Stimulated activated CD8-positive, alpha-beta memory T cell treated with anti-CD3 and anti-CD28 coated beads, Interleukin-4, amount 100 ng/mL, for 24 hours (primary cell): ENCODE results near the gene C6orf163.
A peak's percentile ranks its signal among the peaks of the same experiment; 100 is the strongest.
"Not testable (repeated sequence)": the region's sequence is repeated elsewhere in the genome, so short reads cannot be mapped to it uniquely, and the experiment has no call there.

Experiments
- DNase-seq: peaks from one replicate; pipeline ENCODE4 v3.0.0-alpha.2; 2020; ENCODE audit warnings: low read depth

The C6orf163 gene

DNA sequence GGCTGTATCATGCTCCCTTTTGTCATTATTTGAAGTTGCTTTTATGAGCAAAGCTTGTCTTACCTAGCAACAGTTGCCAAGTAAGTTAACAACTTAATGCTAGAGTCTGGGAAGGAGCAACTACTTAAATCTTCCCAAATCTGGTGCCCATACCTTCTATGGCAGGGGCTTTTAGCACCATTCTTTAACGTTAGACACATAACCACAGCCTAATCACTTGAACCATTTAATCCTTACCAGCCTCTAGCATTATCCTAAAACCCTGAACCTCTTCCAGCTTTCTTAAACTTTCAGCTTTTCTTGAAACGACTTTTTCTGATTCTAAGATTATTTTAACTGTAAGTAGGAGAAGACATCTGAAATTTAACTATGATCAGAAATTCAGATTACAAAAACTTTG lies at the start of gene C6orf163:
Gene C6orf163, plus strand, starts transcription at position 83 of the 400 bp plus-strand sequence. Its CDS starts 287 bp downstream, at position 370.
- no peak for DNase-seq

DNA sequence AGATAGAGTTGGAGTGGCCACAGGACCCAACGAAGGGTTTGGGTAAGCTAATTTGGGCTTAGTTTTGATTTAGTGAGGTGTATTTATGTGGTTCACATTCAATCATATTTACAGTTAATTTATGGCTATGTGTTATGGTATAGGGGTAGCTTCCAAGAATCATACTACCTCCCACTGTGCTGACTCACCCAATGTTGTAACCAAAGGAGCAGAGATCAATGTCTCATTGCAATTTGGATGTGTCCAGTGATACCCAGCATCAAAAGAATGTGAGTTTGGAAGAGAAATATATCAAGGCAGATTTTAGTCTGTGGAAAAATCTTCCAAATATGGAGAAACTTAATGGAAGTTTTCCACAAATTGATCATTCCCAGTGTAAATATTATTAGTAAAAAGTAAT lies 47.5 kb upstream of the C6orf163 start:
- DNase-seq = no peak

DNA sequence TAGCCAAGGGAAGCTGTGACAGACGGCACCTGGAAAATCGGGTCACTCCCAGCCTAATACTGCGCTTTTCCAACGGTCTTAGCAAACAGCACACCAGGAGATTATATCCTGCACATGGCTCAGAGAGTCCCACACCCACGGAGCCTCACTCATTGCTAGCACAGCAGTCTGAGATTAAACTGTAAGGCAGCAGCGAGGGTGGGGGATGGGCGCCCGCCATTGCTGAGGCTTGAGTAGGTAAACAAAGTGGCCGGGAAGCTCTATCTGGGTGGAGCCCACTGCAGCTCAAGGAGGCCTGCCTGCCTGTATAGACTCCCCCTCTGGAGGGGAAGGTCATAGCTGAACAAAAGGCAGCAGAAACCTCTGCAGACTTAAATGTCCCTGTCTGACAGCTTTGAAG lies 43.3 kb upstream of the C6orf163 start:
- not testable (repeated sequence) for DNase-seq

DNA sequence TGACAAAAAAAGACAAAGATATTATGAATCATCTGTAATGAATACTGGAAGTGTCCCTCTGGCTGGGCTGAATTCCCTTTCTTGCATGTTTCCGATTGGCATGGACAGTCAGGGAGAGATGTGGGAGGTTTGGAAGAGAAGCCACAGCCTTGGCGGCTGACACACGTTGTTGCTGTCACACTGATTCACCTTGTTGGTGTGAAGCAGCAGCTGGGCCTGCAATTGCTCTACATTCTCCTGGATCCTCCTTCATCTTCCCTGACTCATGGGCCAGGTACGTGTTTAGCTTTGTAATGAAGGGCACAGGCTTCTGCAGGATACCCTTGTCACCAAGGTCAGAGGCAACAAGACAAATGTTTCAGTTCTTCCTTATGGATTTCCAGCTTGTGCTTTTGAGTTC lies 35.6 kb upstream of the C6orf163 start:
- no peak for DNase-seq

DNA sequence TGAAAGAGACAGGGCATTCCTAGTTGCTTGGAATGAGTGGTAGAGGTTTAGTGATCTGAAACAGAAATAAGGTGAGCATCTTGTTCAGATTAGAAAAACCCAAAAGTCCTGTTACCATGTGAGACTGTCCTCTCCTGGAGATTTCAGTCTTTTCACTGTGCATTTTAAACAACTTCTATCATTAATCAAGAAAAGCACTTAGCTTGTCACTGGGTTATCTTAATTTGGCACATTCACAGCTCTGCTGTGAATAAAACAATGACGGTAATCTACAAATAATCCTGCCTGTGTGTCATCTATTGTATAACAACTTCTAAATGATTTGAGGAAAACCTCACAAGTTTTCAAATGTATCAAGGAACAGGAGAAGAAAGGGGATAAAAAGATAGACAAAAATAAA lies 31.8 kb upstream of the C6orf163 start:
- no peak for DNase-seq

DNA sequence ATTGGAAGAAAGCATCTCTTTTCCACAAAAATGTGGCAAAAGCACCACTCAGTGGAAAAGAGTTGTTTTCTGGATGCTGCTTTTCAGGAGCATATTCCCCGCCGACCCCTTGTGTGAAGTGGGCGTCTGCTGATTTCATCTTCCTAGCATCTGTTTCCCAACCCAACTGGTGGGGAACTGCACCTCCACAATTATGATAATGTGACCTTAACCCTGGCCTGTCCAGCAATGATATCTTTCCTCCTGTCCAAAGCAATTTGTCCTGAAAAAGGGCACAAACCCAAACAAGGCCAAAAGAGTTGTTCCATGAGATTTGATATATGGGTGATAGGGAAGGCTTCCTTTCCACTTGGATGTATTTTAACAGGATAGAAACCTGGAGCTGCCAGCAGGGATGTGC lies 29.5 kb upstream of the C6orf163 start:
- no peak for DNase-seq

DNA sequence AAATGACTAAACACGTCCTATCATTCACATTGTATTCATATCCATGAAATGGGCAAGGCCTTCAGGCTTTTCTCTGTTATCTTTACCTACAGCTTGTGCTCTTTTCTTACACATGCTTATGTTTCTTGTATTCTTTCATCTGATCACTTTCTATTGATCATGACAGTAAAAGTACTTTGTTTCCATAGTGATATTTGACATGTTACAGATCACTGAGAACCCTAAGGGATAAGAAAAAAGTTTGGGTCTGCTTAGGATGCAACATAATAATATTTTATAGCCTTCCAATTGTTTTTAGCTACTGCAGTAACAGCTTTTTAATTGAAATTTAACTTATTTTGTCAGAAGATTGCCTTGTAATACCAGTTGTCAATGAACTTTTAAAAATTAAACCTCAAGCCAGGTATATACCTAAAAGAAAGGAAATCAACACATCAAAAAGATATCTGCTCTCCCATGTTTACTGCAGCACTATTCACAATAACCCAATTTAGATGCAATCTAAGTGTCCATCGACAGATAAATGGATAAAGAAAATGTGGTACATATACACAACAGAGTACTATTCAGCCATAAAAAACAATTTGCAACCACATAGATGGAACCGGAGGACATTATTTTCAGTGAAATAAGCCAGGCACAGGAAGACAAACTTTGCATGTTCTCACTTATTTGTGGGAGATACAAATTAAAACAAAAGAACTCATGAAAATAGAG lies 25.2 kb upstream of the C6orf163 start:
- no peak for DNase-seq

DNA sequence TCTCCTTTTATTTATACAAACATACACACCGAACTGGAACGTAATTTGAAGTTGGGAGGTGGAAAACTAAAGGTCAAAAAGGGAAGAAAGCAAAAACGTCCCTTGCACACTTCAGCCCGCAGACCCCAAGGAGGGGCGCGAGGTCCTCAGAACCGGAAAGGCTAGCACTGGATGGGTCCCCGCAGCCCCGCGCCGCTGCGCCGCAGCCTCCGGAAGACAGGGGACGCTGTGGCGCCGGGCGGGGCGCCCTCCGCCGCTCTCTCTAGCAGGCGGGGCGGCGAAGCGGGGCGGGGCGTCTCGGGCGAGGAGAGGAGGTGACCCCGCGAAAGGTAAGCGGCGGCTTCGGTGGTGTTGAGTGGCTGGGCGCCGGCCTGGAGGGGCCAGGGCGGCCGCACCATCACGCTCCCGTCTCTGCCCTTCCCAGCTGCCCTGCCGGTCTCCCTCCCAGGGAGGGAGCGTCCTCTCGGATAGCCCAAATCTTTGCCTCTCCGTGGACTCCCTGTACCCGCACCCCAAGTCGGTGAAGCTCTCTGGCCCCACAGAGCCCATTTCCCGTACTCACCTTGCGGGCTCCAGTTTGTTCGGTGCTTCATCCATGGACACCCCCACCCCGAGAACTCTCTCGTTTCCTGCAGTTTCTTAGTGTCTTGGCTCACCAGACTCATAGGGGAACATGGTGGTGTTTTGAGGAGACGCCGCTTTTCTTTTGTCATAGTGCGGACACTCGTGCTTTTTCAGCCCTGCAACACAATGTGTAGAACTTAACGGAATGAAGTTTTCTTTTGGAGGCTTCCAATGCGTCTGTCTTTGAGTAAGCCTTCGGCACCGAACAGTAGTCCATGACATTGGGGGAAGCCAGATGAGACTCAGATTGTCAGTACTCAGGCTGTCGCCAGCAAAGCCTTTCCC lies 22.1 kb upstream of the C6orf163 start, which contains the start of gene SMIM8:
Gene SMIM8, plus strand, starts transcription at position 285 of the 909 bp plus-strand sequence. CDS start 14,444 bp downstream, outside the sequence.
- DNase-seq = peak; percentile 83

DNA sequence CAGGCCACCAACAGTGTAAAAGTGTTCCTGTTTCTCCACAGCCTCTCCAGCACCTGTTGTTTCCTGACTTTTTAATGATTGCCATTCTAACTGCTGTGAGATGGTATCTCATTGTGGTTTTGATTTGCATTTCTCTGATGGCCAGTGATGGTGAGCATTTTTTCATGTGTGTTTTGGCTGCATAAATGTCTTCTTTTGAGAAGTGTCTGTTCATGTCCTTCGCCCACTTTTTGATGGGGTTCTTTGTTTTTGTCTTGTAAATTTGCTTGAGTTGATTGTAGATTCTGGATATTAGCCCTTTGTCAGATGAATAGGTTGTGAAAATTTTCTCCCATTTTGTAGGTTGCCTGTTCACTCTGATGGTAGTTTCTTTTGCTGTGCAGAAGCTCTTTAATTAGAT lies 20.7 kb upstream of the C6orf163 start:
- DNase-seq = not testable (repeated sequence)

DNA sequence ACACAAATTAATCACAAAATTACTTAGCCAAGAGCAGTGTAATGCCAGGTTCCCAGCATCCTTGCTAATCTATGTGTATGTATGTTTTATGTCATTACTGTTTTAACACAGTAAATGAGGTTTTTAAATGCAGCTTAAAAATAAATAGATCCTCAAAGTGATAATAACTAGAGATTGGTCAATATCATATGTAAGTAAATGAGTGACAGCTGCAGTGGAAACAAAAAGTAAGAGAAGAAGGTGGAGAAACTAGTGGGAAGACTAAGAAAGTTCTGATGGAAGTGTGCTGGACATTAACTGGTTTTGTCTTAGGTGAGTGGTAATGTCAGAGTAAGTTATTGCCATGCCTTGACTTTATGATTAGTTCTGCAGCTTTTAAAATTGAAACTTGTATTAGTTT lies 13.7 kb upstream of the C6orf163 start:
- DNase-seq = no peak

DNA sequence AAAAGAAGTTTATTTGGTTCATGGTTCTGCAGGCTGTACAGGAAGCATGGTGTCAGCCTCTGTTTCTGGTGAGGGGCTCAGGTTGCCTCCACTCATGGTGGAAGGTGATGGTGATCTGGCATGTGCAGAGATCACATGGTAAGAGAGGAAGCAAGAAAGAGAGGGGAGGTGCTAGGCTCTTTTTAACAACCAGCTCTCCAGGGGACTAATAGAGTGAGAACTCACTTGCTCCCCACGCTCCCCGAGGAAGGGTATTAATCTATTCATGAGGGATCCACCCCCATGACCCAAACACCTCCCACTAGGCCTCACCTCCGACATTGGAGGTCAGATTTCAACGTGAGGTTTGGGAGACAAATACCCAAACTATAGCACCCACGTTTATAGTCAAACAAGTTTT lies 11.6 kb upstream of the C6orf163 start:
- no peak for DNase-seq

DNA sequence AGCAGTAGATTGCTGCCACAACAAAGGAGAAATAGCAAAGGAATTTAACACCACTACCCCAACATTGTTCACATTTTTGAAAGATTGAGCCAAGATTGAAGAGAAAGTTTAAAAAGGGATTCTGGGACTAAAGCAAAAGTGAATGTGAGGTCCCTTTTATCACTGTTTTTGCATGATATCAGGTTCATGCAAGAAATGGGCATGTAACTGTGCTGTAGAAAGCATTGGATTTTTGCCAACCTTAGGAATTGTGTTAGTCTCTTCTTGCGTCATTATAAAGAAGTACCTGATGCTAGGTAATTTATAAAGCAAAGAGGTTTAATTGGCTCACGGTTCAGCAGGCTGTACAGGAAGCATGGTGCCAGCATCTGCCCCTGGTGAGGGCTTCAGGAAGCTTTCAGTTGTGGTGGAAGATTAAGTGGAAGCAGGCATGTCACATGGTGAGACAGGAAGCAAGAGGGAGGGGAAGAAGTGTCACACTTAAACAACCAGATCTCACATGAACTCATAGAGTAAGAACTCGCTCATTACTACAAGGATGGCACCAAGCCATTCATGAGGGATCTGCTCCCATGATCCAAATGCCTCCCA lies 10.9 kb upstream of the C6orf163 start:
- no peak for DNase-seq

DNA sequence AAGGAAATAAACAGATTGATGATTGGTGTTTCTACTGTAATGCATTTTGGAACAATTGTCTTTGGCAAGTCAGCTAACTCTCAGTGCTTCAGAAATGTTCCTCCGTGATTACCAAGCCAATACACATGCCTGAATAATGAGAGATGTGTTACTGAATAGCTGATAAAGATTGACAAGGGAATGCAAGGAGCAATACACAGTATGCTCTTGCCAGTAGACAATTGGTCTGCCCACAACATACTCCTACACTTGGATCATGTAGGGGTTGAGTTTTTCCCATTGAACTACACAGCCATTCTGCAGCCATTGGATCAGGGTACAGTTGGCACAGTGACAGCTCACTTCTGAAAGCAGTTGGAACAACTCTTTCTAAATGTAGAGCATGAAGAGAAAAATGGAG lies 9.9 kb upstream of the C6orf163 start:
- no peak for DNase-seq

DNA sequence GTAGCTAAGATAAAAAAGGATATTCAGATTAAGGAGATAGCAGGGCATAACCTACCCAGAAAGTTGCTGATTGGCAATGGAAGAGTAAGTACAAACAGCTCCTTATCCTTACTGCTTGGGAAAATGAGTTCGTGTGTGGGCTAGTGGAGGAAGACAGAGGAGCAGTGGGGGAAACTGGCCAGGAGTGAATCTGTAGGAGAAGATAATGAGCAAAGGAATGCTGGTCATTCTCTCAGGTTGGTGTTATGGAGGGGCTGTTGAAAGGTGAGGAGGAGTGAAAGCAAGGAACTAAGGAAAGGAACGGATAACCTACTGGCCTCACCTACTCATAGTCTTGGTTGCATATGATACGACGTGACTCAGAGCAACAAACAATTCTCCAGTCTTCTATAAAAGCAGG lies 8.2 kb upstream of the C6orf163 start:
- no peak for DNase-seq

DNA sequence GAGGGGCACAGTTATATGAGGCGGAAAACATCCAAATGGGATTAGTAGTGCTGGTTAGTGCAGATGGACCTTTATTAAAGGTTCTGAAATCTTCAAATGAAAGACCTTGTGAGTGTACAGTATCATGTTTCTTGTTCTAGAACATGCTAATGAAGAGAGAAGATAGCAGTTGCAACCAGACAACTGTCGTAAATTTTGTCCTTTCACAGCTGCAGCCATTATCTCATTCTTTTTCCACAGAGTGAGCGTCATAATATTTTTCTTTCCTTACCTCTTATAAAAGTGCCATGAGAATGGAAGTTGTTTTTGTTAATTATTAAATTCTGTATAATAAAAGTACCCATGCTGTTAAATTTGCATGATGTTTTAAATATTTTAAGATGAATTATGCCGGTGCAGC lies 4.4 kb upstream of the C6orf163 start:
- no peak for DNase-seq

DNA sequence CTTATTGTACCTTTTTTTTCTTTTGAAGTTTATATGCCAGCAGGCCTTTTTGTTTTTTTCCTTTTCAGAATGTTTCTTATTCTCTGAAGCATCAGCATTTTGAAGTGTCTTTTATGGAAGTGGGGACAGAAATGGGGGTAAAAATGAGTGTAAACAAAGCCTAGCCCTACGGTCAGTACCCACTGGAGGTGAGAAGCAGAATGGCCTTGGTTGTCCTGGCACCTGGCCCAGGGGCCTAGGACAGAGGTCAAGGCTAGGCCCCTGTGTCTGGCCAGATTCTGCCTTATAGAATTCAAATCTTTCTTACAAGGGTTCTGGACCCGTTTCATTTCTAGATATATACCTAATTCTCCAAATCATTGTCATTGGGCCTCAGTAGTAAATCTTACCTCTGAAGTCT lies 3.5 kb upstream of the C6orf163 start:
- no peak for DNase-seq

DNA sequence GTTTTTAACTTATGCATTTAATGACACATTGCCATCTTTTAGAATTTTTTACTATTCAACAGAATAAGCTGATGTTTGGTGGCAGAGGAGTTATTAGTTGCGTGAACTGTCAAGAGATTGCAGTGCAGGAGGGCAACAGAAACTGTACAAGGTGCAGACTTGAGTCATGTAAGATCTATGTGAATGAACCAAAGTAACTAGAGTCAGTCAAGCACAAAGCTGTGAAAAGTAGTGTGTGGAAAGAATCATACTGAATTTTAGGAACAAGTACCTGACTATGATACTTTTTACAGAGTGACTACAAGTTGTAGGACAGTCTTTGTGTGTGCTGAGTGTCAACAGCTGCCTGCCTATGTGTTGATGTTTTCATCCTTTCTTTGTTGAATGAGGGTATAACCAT lies 2.7 kb upstream of the C6orf163 start:
- DNase-seq = no peak

DNA sequence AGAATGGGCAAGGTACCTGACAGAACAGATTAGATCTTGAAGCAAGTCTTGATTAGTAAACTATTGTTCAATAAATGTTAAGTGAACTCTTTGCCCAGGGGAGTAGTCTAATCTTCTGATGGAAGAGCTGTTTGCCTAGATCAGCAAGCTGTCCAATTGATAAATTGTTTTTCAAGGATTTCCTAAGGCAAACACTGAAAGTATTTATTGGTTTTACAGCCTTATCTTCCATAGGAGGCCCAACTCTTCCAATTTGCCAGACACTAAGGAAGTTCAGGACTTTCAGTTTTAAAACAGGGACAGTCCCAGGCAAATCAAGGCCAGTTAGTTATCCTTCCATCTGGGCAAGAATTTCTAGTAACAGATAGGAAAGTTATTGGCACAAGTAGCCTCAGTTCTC lies 1.8 kb upstream of the C6orf163 start:
- no peak for DNase-seq

DNA sequence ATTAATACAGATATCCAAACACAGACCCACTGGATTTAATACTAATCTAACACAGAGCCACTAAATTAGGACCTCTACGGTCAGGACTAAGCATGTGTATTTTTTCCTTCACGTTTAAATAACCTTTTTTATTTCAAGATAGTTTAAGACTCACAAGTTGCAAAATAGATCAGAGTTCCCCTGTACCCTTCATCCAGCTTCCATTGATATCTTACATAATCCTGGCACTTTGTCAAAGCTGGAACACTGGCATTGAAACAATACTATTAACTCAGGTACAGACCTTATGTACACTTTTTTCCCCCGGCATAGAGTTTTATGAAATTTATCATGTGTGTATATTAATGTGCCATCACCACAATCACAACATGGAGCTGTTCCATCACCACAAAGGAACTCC lies 2.1 kb downstream of the C6orf163 start:
- no peak for DNase-seq

DNA sequence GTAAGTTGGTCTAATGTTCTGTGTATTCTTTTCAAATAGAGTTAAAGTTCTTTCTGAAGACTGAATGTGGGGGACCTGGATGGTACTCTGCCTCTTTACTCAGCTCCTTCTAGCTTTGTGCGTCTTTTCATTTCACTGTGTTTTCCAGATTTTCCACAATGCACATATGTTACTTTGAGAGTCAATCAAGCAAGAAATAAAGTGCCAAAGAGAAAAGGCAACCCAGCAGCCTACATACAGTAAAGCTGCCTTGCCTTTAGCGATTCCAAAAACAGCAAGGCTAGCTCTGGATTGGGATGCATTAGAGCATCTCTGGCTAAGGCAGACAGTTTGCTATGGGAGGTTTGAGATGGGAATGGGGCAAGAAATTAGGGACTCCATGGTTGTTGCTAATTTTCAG lies 5.3 kb downstream of the C6orf163 start:
- DNase-seq = no peak

DNA sequence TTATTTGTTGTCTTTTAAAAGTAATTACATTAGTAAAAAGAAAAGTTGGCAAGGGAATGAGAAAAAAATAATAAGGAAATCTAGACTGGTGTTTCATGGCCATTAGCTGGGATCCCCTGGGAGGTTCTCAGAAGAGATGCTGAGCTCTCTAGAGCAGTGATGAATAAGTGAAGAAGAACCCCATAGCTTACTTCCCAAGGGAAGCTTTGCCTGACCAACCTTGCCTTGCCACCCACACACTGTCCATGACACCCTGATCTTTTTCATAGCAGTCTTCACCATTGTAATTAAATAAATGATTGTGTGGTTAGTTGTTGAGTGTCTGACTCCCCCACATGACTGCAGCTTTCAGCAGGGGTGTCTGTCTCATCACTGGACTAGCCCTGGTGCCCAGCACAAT lies 5.9 kb downstream of the C6orf163 start:
- no peak for DNase-seq

DNA sequence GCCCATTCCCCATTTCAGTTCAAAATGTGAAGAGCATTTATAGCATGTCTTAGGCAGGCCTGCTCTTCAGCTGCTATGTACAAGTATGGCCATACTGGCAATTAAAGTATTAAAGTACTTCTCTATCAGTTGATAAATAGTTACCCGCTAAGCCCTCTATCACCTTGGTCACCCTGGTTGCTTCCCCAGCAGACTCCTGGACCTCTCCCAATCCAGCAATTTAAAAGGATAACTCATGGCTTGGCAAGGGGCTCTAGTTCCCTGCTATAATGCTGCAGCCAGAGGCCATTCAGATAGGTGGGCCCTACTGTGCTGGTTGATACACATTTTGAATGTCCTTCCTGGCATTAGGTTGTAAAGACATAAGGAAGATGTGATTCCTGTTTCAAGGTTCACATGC lies 7.0 kb downstream of the C6orf163 start:
- DNase-seq = no peak

DNA sequence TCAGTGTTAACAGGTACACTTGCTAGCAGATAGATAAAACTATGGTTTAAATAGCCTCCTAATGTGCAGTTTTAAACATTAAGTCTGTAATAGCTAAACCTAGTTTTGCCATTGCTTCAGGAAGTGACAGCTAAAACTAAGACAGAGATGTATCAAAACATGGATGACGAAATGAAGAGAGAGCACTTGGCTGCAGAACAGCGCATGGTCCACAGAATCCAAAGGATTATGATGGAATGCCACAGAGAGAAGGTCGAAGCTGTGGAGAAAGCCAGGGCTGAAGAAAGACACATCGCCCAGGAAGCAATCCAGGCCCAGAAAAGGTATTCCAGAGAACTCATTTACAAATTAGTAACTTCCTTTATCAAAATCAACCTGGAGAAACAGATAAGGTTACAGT lies 11.6 kb downstream of the C6orf163 start:
- DNase-seq = no peak
